ENCODE measurements around the gene IGSF8.
A peak's percentile ranks its signal among the peaks of the same experiment; 100 is the strongest.

Gene IGSF8

GRCh38 chr1:160103658-160104408, 5.4 kb upstream of the IGSF8 start:
- DNase-seq: no peak

- no peak for DNase-seq
Measured at GRCh38 chr1:160101717-160102522, 3.5 kb upstream of the IGSF8 start.

- peak; percentile 54 for DNase-seq
Measured at GRCh38 chr1:160101037-160101716, 2.8 kb upstream of the IGSF8 start.

- DNase-seq: no peak
Measured at GRCh38 chr1:160099716-160100375, 1.4 kb upstream of the IGSF8 start.

GRCh38 chr1:160098852-160099561, 588 bp upstream of the IGSF8 start:
- peak; percentile 64 for DNase-seq

GRCh38 chr1:160097151-160097910, 1.1 kb downstream of the IGSF8 start:
- DNase-seq: no peak

GRCh38 chr1:160096274-160097116, 1.9 kb downstream of the IGSF8 start:
- DNase-seq: no peak

GRCh38 chr1:160095382-160096105, 2.9 kb downstream of the IGSF8 start:
- no peak for DNase-seq

- DNase-seq: no peak
Measured at GRCh38 chr1:160094806-160095205, 3.6 kb downstream of the IGSF8 start.

GRCh38 chr1:160094291-160094625, 4.2 kb downstream of the IGSF8 start:
- DNase-seq: no peak

GRCh38 chr1:160093624-160094290, 4.7 kb downstream of the IGSF8 start:
- no peak for DNase-seq

- DNase-seq: no peak
Measured at GRCh38 chr1:160093069-160093395, 5.4 kb downstream of the IGSF8 start.

GRCh38 chr1:160092366-160093068, 5.9 kb downstream of the IGSF8 start:
- DNase-seq: no peak

- no peak for DNase-seq
Measured at GRCh38 chr1:160091666-160092223, 6.7 kb downstream of the IGSF8 start.

GRCh38 chr1:160090760-160091159, 7.7 kb downstream of the IGSF8 start:
- no peak for DNase-seq

GRCh38 chr1:160089883-160090282, 8.5 kb downstream of the IGSF8 start:
- DNase-seq: no peak

- DNase-seq: no peak
Measured at GRCh38 chr1:160087118-160087662, 11.2 kb downstream of the IGSF8 start.

GRCh38 chr1:160086456-160086892, 11.9 kb downstream of the IGSF8 start:
- no peak for DNase-seq
